Tibial nerve (tissue), 4 donors: ENCODE measurements around the gene HAUS7. TPM values are rescaled to one million over a fixed set of nuclear protein-coding genes. Genes with fewer than 3 reads are reported as not detected.

Experiments used
- DNase-seq, 2 donors: peaks; one replicate each; pipeline ENCODE4 v3.0.0-alpha.2; 2019; ENCODE audit warnings: low spot score in 2 of 2
- H3K27ac ChIP-seq, 4 donors: fragments of 200-600 bp; sonication (generic) in 3 of 4; one replicate each; pipeline ENCODE4 v1.5.1; 2017 to 2019; ENCODE audit warnings: mild to moderate bottlenecking in 1 of 4
- H3K27me3 ChIP-seq, 2 donors: fragments of 200-600 bp; sonication (generic) in 1 of 2; one replicate each; pipeline versions ENCODE4 v1.5.1 to v1.6.0; 2017 to 2019
- H3K36me3 ChIP-seq, 3 donors: fragments of 200-600 bp; sonication (generic); one replicate each; pipeline ENCODE4 v1.5.1; 2018 to 2019
- H3K4me1 ChIP-seq, 4 donors: fragments of 200-600 bp; sonication (generic) in 3 of 4; one replicate each; pipeline ENCODE4 v1.5.1; 2017 to 2019
- H3K4me3 ChIP-seq, 4 donors: fragments of 200-600 bp; sonication (generic) in 3 of 4; one replicate each; pipeline ENCODE4 v1.5.1; 2017 to 2019; ENCODE audit warnings: mild to moderate bottlenecking in 1 of 4, moderate library complexity in 1 of 4
- H3K9me3 ChIP-seq, 4 donors: fragments of 200-600 bp; sonication (generic) in 3 of 4; one replicate each; pipeline ENCODE4 v1.5.1; 2017 to 2019
- CTCF ChIP-seq, 5 experiments: fragments of 200-600 bp in 3 of 5; fragments of 450-650 bp in 2 of 5; sonication (generic) in 3 of 5; IDR thresholded peaks; one replicate each; pipeline ENCODE4 v1.5.1; 2016 to 2019; ENCODE audit warnings: antibody characterized with exemption in 5 of 5, mild to moderate bottlenecking in 3 of 5, moderate library complexity in 2 of 5
- EP300 ChIP-seq, 2 donors: sonication (generic); formaldehyde crosslinking; IDR thresholded peaks; one replicate each; pipeline ENCODE4 v1.6.1; 2017; ENCODE audit warnings: antibody characterized with exemption in 2 of 2, mild to moderate bottlenecking in 1 of 2
- POLR2A ChIP-seq, 2 donors: fragments of 450-650 bp; IDR thresholded peaks; one replicate each; pipeline ENCODE4 v1.6.1; 2017; ENCODE audit warnings: antibody characterized with exemption in 2 of 2, mild to moderate bottlenecking in 2 of 2, moderate library complexity in 2 of 2
- WGBS, 2 donors: methylation state at CpG; one replicate each; pipeline ENCODE4 v1.1.5; 2018; 5-methylcytosine and 5-hydroxymethylcytosine counted together
- total RNA-seq, 4 donors: library from RNA; depleted of rRNA; stranded (reverse); fragments of >200 nt; gene quantifications; one replicate each; pipeline ENCODE4 v1.1.0, GENCODE V29; 2016

Gene HAUS7
- total RNA-seq, 4 donors from 2014 or later: 27.8 to 79.8 (median 30.6) TPM

- DNase-seq: no peak
- peaks cover 0 to 34% (median 0%) of the 10 kb centered on the region in 4 donors for H3K4me1 ChIP-seq
- H3K27ac ChIP-seq: no peak overlapping the region
- no peaks in the 10 kb centered on the region for H3K9me3 ChIP-seq
- TF ChIP-seq POLR2A (IDR thresholded peaks at IDR 0.05) (no peak), EP300 (IDR thresholded peaks at IDR 0.05) (no peak), CTCF (IDR thresholded peaks at IDR 0.05) (no peak)
- no peaks in the 10 kb centered on the region for H3K27me3 ChIP-seq
- no peak overlapping the region for H3K4me3 ChIP-seq
- 83 to 100% methylated on average over 1 to 12 of the region's 14 CpGs for WGBS, 2 donors
- no peaks in the 10 kb centered on the region for H3K36me3 ChIP-seq
Observed at GRCh38 chrX:153502796-153503195, 32.4 kb upstream of the HAUS7 start.

- H3K4me1 ChIP-seq: peaks cover 0 to 28% (median 0%) of the 10 kb centered on the region in 4 donors
- H3K27ac ChIP-seq: peak overlapping the region in 2 of 4 donors; percentile 44 to 49
- no peaks in the 10 kb centered on the region for H3K9me3 ChIP-seq
- TF ChIP-seq CTCF (IDR thresholded peaks at IDR 0.05) (no peak), EP300 (IDR thresholded peaks at IDR 0.05) (no peak), POLR2A (IDR thresholded peaks at IDR 0.05) (no peak)
- no peak overlapping the region for H3K4me3 ChIP-seq
- WGBS, 2 donors: 79 to 83% methylated on average over 5 to 10 of the region's 10 CpGs
- H3K36me3 ChIP-seq: no peaks in the 10 kb centered on the region
- DNase-seq: no peak
- no peaks in the 10 kb centered on the region for H3K27me3 ChIP-seq
Observed at GRCh38 chrX:153502131-153502530, 31.8 kb upstream of the HAUS7 start.

- Histone ChIP-seq H3K27me3 (no peaks in the 10 kb centered on the region), H3K27ac (peak overlapping the region in 2 of 4 donors; percentile 44 to 49)
- WGBS, 2 donors: 70 to 83% methylated on average over 7 to 8 of the region's 8 CpGs
Observed at GRCh38 chrX:153501530-153501929, 31.2 kb upstream of the HAUS7 start.

GRCh38 chrX:153500676-153501280 is 30.4 kb upstream of the HAUS7 start:
- H3K4me1 ChIP-seq: peaks cover 0 to 37% (median 0%) of the 10 kb centered on the region in 4 donors
- TF ChIP-seq CTCF (IDR thresholded peaks at IDR 0.05): no peak
- no peak for TF ChIP-seq POLR2A (IDR thresholded peaks at IDR 0.05)
- TF ChIP-seq EP300 (IDR thresholded peaks at IDR 0.05): no peak
- no peak overlapping the region for H3K4me3 ChIP-seq
- no peak overlapping the region for H3K27ac ChIP-seq
- no peaks in the 10 kb centered on the region for H3K27me3 ChIP-seq
- no peaks in the 10 kb centered on the region for H3K9me3 ChIP-seq
- DNase-seq: no peak
- 91% methylated on average over 9 of the region's 9 CpGs for WGBS, 2 donors
- H3K36me3 ChIP-seq: no peaks in the 10 kb centered on the region

More at GRCh38 chrX:153501530-153501929, 31.2 kb upstream of the HAUS7 start:
- H3K4me3 ChIP-seq: no peak overlapping the region
- DNase-seq: no peak
- no peak for TF ChIP-seq CTCF (IDR thresholded peaks at IDR 0.05)
- no peak for TF ChIP-seq POLR2A (IDR thresholded peaks at IDR 0.05)
- TF ChIP-seq EP300 (IDR thresholded peaks at IDR 0.05): no peak
- H3K4me1 ChIP-seq: peaks cover 0 to 30% (median 0%) of the 10 kb centered on the region in 4 donors
- H3K36me3 ChIP-seq: no peaks in the 10 kb centered on the region
- no peaks in the 10 kb centered on the region for H3K9me3 ChIP-seq

- 40 to 74% methylated on average over 1 to 17 of the region's 17 CpGs for WGBS, 2 donors
- Histone ChIP-seq H3K36me3 (no peaks in the 10 kb centered on the region), H3K4me3 (no peak overlapping the region), H3K4me1 (peaks cover 0 to 46% (median 0%) of the 10 kb centered on the region in 4 donors), H3K27me3 (no peaks in the 10 kb centered on the region), H3K27ac (peak overlapping the region in 2 of 4 donors; percentile 24 to 70), H3K9me3 (no peaks in the 10 kb centered on the region)
- no peak for DNase-seq
- TF ChIP-seq POLR2A (IDR thresholded peaks at IDR 0.05) (no peak), EP300 (IDR thresholded peaks at IDR 0.05) (no peak), CTCF (IDR thresholded peaks at IDR 0.05) (no peak)
Observed at GRCh38 chrX:153499876-153500275, 29.5 kb upstream of the HAUS7 start.
